CD4-positive, alpha-beta T cell treated with Interleukin-1 beta for 1 hour (primary cell): Measurements from ENCODE around the gene RPS6KL1.

ENCODE experiments used
- DNase-seq, 2 donors: peaks; one replicate each; pipeline ENCODE4 v3.0.0-alpha.2; 2020 to 2022

RPS6KL1 gene

DNA sequence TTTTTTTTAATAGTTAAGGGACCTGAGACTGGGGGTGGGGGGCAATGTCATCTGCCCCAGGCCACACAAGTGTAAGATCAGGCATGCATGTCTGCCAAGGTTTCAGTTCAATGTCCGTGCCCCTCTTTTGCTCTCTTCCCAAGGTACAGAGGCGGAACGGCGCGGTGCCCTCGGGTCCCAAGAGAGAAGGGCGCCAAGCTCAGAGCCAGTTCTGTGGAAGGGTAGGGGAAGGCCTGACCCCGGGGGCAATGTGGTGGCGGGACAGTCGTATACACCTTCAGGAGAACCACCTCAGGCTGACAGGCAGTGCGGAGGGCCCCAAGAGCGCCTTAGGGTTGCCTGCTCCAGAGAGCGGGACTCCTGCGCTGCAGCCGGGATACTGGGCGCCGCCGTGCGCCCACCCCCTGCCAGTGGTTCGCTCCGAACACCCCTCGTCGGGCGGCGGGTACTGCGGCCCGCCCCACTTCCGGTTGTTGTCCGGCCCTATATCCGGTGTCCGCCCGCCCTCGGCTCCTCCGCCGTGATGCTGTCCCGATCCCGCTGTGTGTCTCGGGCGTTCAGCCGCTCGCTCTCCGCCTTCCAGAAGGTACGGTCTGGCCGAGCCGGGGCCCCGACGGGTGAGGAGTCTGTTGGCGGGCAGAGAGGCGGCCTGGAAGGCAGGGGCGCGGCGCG, 41.5 kb downstream of the RPS6KL1 start, which contains the start of gene DLST:
Gene DLST, plus strand, starts transcription at position 486 of the 672 bp plus-strand sequence. Its CDS starts 38 bp downstream, at position 524.
- DNase-seq, result peak; percentile 84 to 88

DNA sequence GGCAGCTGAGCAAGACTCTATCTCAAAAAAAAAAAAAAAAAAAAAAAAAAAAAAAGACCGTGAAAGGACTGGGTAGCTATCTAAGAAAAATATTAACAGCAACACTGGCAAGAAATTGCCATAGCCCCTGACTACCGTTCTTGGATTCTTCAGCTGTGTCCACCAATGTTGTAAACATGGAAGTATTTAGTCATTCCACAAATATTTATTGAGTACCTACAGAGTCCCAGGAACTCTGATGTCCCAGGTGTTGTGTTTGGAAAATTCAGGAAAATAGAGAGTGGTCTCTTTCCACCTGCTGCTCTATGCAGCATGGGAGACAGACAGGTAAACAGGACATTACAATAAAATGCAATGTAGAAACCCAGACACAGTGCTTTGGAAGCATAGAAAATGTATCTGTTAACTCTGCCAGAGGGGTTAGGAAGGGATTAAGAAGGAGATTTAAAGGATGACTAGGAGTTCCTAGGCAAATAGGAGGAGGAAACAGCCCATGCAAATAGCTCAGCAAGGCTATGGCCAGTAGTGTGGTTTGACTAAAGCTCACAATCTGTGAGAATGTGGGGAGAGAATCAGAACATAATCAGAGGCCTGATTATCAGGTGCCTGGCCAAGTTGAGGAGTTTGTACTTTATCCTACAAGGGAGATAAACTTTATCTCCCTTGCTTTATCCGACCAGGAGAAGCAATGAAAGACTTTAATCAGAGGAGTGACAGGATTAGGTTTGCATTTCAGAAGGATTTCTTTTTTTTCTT, 43.5 kb downstream of the RPS6KL1 start:
- no peak for DNase-seq

DNA sequence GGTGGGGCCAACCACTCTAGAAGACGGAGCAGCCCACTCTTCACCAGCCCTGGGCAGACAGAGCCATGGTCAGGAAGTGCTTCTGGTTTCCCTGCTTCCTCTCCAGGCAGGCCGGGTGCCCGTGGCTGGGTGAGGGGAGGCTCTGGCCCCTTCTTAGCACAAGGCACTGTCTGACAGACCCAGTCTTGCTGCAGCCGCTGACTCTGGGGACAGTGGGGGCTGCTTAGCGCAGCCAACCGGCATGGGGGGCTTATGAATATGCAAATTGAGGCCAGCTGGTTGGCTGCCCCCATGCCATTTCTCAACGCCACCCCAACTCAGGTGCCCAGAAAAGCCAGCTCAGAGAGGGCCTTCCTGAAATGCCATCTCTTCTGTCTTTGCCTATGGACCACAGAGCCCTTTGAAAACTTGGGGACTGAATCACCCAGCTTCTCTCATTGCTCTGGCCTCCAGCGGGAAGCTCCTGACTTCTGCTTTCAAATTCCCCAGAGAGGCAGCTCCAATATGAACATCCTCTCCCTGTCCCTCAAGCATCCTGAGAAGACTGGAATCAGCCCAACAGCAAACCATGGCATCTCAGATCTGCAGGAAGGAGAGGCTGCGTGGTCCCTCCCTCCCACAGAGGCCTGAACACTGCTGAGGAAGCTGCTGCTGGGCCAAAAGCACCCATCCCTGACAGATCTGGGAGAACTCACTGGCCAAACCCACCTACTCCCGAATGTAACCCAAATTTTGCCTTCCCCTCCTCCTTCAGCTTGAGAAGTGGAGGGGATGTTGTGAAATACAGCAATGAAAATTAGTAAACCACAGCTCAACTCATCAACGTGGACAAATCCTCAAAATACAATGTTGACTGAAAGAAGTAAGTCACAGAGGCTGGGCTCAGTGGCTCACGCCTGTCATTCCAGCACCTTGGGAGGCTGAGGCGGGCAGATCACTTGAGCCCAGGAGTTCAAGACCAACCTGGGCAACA, 46.8 kb downstream of the RPS6KL1 start, which contains the start of gene PROX2:
Gene PROX2, minus strand, starts transcription at position 205 of the 973 bp plus-strand sequence. CDS start 12,311 bp downstream, outside the sequence.
- peak; percentile 9 to 18 for DNase-seq

DNA sequence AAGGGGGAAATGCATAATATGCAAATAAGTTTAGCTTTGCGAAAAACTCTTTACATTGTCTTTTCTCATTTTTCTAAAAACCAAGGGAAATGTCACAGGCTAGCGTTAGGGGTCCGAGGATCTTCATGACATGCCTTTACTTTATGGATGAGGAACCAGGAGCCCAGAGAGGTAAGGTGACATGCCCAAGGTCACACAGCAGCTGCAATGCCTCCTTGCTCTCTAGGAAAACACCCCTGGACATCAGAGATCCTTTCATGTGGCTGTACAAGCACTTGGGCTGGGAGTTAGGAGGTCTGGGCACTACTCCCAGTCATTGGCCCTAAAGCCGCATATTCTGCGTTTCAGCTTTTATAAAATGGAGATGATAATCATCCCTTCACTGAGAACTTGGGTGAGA, 47.9 kb downstream of the RPS6KL1 start:
- no peak for DNase-seq

DNA sequence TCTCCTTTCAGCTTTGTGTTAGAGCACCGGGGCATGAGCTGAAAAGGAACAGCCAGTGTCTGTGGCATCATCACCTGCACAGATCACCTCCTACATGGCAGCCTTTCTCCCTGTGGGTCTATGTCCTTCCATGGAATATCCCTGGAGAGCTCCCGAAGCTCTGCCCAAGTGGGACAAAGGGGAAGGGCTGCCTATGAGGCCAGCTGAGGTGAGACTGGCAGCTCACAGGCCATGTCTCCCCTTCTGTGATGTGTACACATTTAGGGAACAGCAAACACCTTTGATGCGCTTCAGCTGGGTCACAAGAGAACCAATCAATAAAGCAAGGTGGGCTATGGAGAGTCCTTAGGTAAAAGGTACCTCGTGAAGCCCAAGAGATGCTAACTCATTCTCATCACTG, 51.2 kb downstream of the RPS6KL1 start:
- DNase-seq, result no peak

DNA sequence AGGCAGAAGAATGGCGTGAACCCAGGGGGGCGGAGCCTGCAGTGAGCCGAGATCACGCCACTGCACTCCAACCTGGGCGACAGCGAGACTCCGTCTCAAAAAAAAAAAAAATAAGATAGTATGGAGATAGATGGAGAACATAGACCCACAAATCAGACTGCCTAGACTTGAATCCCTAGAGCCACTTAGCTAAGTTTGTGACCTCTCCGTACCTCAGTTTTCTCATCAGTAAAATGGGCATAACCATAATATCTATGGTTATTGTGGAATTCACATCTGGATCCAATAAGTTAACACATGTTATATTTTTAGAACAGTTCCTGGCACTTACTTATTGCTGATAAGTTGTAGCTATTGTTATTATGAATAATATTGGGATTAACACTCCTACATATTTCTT, 54.3 kb downstream of the RPS6KL1 start:
- DNase-seq, result no peak

DNA sequence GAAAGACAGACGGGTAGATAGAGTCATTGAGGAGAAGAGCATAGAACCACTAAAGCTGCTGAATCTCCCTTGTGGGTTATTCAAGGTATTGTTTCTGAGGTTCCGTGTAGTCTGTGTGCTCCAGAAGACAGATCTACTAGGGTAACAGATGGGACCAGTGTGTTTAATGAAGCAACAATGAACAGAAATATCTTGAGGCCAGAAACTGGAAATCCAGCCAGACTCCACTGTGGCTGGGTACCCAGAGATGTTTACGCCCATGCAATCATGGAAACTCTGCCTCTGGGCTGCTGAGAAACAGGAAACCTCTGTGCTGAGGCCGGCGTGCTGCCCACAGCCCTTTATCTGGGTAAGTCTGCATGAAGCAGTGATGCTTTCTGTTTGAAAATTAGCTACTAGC, 55.4 kb downstream of the RPS6KL1 start:
- DNase-seq, result peak; percentile 14 to 38

DNA sequence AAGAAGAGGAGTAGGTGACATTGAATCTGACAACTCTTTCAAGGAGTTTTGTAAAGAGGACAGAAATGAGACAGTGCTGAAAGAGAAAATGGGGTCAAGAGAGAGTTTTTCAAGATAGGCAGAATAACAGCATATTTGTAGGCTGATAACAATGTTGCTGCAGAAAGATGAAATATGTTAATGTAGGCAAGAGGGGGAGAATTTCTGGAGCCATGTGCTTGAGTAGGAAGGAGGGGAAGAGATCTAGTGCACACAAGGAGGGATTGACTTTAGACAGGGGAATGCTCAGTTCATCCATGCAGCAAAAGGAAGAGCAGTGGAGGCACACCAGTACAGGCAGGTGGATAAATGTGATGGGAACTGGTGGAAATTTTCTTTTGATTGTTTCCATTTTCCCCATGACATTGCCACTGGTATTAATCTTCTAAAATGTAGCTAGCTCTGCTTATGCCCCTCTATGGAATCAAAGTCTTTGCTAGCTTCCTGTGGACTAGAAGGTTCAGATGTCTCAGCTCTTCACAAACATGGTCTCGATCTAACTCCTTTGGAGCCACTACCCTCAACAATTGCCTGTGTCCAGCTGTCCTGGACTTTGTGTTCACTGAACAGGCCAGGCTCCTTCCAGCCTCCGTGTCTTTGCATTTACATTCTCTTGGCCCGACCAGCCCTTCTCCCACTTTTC, 56.2 kb downstream of the RPS6KL1 start:
- no peak for DNase-seq

DNA sequence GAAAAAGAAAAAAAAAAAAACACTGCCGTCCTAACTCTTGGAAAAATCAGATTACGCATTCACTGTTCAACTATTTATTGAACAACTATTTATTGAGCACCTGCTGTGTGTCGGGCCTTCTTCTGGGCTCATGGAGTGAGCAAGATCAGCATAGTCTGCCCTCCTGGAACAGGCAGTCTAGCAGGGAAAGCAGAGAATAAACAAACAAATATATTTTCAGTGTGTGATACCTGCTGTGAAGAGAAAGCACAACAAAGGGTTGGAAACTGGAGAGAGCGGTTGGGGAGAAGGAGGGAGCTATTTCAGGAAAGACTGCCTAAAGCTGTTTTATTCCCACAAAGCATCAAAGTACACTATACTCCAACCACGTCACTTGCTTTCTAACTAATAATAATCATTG, 57.9 kb downstream of the RPS6KL1 start:
- no peak for DNase-seq

DNA sequence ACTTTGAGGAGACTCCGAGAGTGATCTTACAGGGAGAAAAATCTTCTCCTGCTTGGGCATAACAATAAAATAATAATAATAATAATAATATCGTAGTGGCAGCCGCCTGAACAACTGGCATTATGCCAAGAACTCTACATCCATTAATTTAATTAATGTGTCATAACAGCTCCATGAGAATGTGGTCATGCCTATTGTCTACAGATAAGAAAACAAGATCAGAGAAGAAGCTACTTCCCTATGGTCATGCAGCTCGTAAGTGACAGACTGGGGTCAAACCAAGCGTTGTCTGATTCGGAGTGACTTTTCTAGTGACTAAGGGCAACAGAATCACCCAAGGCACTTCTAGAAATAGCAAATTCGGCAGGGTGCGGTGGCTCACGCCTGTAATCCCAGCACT, 58.9 kb downstream of the RPS6KL1 start:
- no peak for DNase-seq

DNA sequence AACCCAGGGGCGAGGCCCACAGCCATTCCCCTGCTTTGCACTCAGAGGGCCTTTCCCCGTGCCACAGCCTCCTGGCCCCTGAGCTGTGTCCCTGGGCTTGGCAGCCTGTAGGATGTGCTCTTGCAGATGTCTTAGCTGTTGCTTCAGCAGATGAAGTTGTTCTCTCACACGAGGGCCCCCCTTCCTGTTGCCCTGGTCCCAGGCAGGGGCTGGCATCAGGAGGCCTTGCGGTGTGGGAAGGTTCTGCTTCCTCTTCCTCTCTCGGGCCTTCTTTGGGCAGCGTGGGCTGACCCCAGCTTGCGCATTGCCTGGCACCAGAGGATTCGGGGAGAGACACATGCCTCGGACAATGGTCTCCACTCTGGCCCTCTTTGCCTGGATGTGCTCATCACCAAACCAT, 59.8 kb downstream of the RPS6KL1 start:
- no peak for DNase-seq

DNA sequence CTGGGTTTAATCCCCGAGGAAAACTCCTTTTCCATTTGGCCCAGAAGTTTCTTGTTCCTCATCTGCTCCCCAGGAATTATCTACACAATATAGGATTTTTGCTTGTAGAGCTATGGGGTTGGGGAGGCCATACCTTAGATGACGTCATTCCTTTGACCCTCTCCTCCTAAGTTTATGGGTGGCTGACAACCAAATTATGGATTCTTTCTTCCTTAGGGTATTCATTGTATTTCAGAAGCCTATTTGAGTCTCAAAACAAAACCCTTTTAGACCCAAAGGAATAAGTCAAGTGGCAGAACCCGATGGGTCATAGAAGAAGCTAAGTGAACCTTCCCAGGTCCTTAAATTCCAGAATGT, 61.3 kb downstream of the RPS6KL1 start:
- DNase-seq, result no peak

DNA sequence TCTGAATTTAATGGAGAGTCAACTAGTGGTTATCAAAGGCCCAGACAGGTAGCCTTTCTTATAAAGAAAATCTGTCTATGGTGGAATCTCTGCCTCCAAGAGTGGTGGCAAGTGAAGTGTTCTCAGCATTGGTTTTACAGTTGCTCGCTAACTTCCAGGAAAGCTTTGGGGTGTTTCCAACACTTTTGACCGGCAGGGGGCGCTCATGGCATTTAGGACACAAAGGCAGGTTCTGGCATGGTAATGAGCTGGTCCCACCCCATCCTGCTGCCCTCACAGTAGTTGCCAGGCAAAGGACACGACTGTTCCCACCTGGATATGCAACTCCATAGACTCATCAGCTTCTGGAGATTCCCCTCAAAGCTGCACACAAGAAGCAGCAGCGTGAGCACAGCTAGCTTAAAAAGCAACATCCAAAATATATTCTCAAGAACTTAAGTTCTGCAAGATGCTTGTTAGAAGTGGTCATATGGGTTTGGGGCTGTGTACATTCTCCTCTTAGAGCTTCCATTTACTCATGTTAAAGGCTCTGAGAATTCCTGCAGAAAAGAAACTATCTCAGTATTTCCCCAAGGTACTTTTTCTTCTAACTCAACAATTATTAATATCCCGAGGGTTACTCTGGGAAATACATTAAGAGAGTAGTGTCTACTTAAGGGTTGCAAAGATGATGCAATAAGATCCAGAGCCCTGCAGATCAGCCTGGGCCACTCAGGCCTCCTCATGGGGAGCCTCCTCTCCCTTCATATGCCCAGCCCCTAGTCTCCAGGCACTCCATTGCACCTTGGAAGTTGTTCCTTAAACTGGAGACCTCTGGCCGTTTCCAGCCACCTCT, 61.9 kb downstream of the RPS6KL1 start:
- DNase-seq, result peak; percentile 82 to 88

DNA sequence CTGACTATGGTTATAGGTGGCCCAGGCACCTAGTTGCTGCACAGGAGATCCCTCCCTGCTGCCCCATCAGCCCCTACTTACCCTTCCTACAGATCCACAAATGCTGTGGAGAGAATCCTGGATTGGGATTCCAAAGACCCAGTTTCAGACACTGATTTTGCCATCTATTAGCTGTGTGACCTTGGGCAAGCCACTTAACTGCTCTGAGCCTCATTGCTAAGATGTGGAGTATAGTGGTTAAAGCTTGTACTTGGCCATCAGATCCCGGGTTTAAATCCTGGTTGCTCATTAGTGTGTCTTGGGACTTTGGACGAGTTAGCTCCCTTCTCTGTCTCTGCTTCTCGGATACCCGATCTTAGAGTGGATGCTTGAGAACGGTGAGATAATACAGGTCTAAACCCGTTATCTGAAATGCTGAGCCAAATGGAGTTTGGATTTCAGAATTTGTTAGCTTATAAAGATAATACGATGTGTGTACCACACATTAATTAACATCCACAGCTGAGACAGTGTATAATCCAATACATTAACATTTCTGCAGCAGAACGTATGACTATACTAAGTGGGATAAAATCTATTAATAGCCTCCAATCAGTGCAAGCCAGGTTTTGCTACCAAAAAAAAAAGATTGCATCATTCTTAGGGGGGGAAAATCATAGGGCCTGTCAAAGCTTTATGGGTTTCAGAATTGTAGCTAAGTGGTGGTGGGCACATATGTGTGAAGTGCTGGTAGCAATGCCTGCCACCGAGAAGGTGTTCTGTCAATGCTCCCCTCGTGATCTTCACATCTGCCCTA, 63.1 kb downstream of the RPS6KL1 start:
- no peak for DNase-seq

DNA sequence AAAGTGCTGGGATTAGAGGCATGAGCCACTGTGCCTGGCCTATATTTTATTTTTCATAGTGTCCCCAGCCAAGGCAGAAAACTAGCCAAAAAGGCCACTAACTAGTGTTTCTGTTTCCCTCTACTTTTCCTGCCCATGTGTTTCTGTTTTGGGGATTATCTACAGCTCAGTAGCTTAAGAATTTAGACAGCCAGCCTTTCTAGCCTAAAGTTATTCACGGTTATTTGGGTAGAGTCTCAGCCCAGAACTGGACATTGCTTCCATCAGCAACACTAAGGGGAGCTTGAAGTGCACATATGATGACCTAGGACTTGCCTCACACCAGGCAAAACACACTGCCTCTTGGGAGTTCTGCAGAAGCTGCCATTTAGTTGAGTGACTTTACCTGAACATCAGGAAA, 65.0 kb downstream of the RPS6KL1 start:
- DNase-seq, result no peak

DNA sequence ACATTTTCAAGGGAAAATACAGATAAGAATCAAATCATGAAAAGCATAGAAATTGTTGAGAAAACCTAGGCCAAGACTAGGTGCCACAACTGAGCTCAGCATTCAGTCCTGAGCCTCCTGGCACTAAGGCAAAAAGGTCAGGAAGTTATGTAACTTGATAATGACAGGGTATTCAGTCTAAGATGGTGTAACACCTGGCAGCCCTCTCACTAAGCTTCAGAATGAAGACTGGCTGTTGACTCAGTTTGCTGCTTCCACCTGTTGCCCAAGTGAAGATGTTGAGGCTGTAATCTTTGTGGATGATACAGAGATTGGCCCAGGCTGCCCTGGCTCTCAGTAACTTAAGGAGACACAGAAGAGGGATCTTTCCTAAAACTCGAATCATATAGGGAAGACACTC, 66.7 kb downstream of the RPS6KL1 start:
- DNase-seq, result no peak

DNA sequence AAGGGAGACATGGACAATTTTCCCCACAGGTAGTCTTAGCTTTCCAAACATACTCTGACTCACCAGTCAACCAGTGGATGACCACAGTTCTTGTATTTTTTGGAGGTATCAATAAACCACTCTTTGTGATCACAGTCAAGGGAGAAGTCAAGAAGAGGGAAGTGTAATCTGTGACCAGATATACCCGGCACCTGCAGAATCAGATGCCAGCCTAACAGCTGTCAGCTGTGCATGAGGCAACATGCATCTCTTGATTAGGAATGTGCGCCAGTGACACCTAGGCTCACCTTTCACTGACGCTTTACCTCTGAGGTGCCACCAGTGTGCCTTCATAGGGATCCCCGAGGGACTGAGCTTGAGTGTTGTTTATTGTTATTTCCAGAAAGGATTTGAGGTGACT, 67.1 kb downstream of the RPS6KL1 start:
- DNase-seq, result no peak

DNA sequence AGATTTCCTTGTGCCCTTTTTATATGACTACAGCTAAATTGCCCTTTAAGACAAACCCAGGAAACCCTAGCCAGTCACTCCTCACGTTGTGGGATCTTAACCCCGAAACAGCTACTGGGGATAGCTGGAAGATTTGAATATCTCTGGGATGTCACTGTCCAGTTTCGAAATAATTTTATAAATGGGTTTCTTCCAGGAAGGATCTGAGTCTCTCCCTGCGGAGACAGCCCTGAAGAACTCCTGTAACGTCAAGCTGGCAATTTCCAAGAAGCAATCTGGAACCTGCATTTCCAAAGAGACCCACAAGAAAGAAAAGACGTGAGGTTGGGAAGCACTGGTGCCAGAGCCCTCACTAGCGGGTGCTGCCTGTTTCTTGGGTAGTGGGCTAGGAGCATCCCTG, 68.0 kb downstream of the RPS6KL1 start:
- DNase-seq, result no peak
